Neural cell (in vitro differentiated cells): ENCODE measurements around the gene BMP3. TPM values are rescaled to one million over a fixed set of nuclear protein-coding genes. Genes with fewer than 3 reads are reported as not detected.

Experiments used
- H2AFZ ChIP-seq: fragments of 200-600, 300-800 bp; sonication (generic), shearing (Covaris generic); 2 replicates; pipeline ENCODE4 v1.6.0; 2014; ENCODE audit warnings: low read depth, mild to moderate bottlenecking, antibody characterized with exemption, low read length, moderate library complexity
- H3F3A ChIP-seq: fragments of 200-600 bp; shearing (Covaris generic); 2 replicates; pipeline ENCODE4 v1.6.1; 2016; ENCODE audit warnings: mild to moderate bottlenecking, moderate library complexity, mixed read lengths, antibody characterized with exemption, low read length; ENCODE audit not compliant: insufficient read depth, poor library complexity, severe bottlenecking
- H3K27ac ChIP-seq: fragments of 200-600, 300-800 bp; sonication (generic), shearing (Covaris generic); 2 replicates; pipeline ENCODE4 v1.5.1; 2014; ENCODE audit warnings: mild to moderate bottlenecking, low read length, moderate library complexity
- H3K27me3 ChIP-seq: fragments of 300-800, 200-600 bp; sonication (generic), shearing (Covaris generic); 2 replicates; pipeline ENCODE4 v1.6.0; 2014; ENCODE audit warnings: mild to moderate bottlenecking, low read depth, low read length, moderate library complexity; ENCODE audit not compliant: insufficient read depth
- H3K36me3 ChIP-seq: fragments of 300-800, 200-600 bp; sonication (generic), shearing (Covaris generic); 2 replicates; pipeline ENCODE4 v1.5.1; 2014; ENCODE audit warnings: mild to moderate bottlenecking, antibody characterized with exemption, low read length, moderate library complexity; ENCODE audit not compliant: insufficient read depth
- H3K4me2 ChIP-seq: fragments of 300-800, 200-600 bp; sonication (generic), shearing (Covaris generic); 2 replicates; pipeline ENCODE4 v1.6.0; 2014; ENCODE audit warnings: mild to moderate bottlenecking, low read length
- H3K4me3 ChIP-seq: fragments of 300-800, 200-600 bp; sonication (generic), shearing (Covaris generic); 2 replicates; pipeline ENCODE4 v1.5.1; 2014; ENCODE audit warnings: mild to moderate bottlenecking, low read length, moderate library complexity
- H3K79me2 ChIP-seq: fragments of 200-600 bp; shearing (Covaris generic); replicated peaks from 2 replicates; pipeline ENCODE4 v1.6.0; 2014; ENCODE audit warnings: mild to moderate bottlenecking, low read length, moderate library complexity; ENCODE audit not compliant: insufficient read depth
- H3K9ac ChIP-seq: fragments of 300-800, 200-600 bp; sonication (generic), shearing (Covaris generic); 2 replicates; pipeline ENCODE4 v1.6.1; 2016; ENCODE audit warnings: mild to moderate bottlenecking, low read length, mixed read lengths
- H3K9me2 ChIP-seq: fragments of 200-600 bp; shearing (Covaris generic); 2 replicates; pipeline ENCODE4 v1.6.1; 2016; ENCODE audit warnings: mild to moderate bottlenecking, low read length, mixed read lengths; ENCODE audit not compliant: insufficient read depth
- H3K9me3 ChIP-seq: fragments of 200-600, 300-800 bp; sonication (generic), shearing (Covaris generic); 2 replicates; pipeline ENCODE4 v1.6.1; 2016; ENCODE audit warnings: mild to moderate bottlenecking, mixed run types, low read length, moderate library complexity, mixed read lengths
- H4K20me1 ChIP-seq: fragments of 200-600 bp; shearing (Covaris generic); 2 replicates; pipeline ENCODE4 v1.6.1; 2016; ENCODE audit warnings: mild to moderate bottlenecking, mixed run types; ENCODE audit not compliant: insufficient read depth
- EP300 ChIP-seq: fragments of 450-650 bp; conservative IDR thresholded peaks from 2 replicates; pipeline ENCODE4 v1.6.1; 2014; ENCODE audit warnings: antibody characterized with exemption, mild to moderate bottlenecking, moderate library complexity; ENCODE audit not compliant: poor library complexity, severe bottlenecking
- EZH2 ChIP-seq: fragments of 200-600, 300-800 bp; shearing (Covaris generic), sonication (generic); IDR thresholded peaks from 2 replicates; pipeline ENCODE4 v1.6.1; 2014; ENCODE audit warnings: antibody characterized with exemption, low read length, borderline replicate concordance, mild to moderate bottlenecking; ENCODE audit not compliant: insufficient read depth, poor library complexity, severe bottlenecking
- MXI1 ChIP-seq: fragments of 450-650 bp; conservative IDR thresholded peaks from 2 replicates; pipeline ENCODE4 v1.6.1; 2014; ENCODE audit warnings: antibody characterized with exemption, mild to moderate bottlenecking; ENCODE audit not compliant: poor library complexity, severe bottlenecking
- POLR2AphosphoS5 ChIP-seq: IDR thresholded peaks from 2 replicates; pipeline ENCODE4 v1.6.1; 2012
- RAD21 ChIP-seq: fragments of 450-650 bp; conservative IDR thresholded peaks from 2 replicates; pipeline ENCODE4 v1.6.1; 2014; ENCODE audit warnings: antibody characterized with exemption, mild to moderate bottlenecking, moderate library complexity
- SMC3 ChIP-seq: fragments of 450-650 bp; conservative IDR thresholded peaks from 2 replicates; pipeline ENCODE4 v1.6.1; 2014; ENCODE audit warnings: antibody characterized with exemption, mild to moderate bottlenecking, moderate library complexity; ENCODE audit not compliant: poor library complexity
- TAF1 ChIP-seq: IDR thresholded peaks from 2 replicates; pipeline ENCODE4 v1.6.1; 2012; ENCODE audit warnings: low read depth
- polyA plus RNA-seq: library from polyadenylated mRNA; depleted of rRNA; stranded (reverse); fragments of >200 nt; gene quantifications from 2 replicates; pipeline ENCODE4 v1.2.3, GENCODE V29; 2014
- TF ChIP-seq, protein P1 (sequence below): IDR thresholded peaks from 2 replicates; pipeline ENCODE4 v1.6.1; 2012; ENCODE audit warnings: borderline replicate concordance
- TF ChIP-seq, protein P2 (sequence below): fragments of 450-650 bp; IDR thresholded peaks from 2 replicates; pipeline ENCODE4 v1.5.1; 2014; ENCODE audit warnings: antibody characterized with exemption, mild to moderate bottlenecking, moderate library complexity; ENCODE audit not compliant: poor library complexity, severe bottlenecking

The BMP3 gene
- polyA plus RNA-seq, 1 donor from 2014 or later: 2.7 TPM

- H3F3A ChIP-seq: no peaks in the 10 kb centered on the region
- no peak for TF ChIP-seq EP300
- no peak for TF ChIP-seq RAD21
- TF ChIP-seq POLR2AphosphoS5: no peak
- TF ChIP-seq SMC3: no peak
- TF ChIP-seq, protein P1, sequence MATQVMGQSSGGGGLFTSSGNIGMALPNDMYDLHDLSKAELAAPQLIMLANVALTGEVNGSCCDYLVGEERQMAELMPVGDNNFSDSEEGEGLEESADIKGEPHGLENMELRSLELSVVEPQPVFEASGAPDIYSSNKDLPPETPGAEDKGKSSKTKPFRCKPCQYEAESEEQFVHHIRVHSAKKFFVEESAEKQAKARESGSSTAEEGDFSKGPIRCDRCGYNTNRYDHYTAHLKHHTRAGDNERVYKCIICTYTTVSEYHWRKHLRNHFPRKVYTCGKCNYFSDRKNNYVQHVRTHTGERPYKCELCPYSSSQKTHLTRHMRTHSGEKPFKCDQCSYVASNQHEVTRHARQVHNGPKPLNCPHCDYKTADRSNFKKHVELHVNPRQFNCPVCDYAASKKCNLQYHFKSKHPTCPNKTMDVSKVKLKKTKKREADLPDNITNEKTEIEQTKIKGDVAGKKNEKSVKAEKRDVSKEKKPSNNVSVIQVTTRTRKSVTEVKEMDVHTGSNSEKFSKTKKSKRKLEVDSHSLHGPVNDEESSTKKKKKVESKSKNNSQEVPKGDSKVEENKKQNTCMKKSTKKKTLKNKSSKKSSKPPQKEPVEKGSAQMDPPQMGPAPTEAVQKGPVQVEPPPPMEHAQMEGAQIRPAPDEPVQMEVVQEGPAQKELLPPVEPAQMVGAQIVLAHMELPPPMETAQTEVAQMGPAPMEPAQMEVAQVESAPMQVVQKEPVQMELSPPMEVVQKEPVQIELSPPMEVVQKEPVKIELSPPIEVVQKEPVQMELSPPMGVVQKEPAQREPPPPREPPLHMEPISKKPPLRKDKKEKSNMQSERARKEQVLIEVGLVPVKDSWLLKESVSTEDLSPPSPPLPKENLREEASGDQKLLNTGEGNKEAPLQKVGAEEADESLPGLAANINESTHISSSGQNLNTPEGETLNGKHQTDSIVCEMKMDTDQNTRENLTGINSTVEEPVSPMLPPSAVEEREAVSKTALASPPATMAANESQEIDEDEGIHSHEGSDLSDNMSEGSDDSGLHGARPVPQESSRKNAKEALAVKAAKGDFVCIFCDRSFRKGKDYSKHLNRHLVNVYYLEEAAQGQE: no peak
- TF ChIP-seq MXI1: no peak
- TF ChIP-seq, protein P2, sequence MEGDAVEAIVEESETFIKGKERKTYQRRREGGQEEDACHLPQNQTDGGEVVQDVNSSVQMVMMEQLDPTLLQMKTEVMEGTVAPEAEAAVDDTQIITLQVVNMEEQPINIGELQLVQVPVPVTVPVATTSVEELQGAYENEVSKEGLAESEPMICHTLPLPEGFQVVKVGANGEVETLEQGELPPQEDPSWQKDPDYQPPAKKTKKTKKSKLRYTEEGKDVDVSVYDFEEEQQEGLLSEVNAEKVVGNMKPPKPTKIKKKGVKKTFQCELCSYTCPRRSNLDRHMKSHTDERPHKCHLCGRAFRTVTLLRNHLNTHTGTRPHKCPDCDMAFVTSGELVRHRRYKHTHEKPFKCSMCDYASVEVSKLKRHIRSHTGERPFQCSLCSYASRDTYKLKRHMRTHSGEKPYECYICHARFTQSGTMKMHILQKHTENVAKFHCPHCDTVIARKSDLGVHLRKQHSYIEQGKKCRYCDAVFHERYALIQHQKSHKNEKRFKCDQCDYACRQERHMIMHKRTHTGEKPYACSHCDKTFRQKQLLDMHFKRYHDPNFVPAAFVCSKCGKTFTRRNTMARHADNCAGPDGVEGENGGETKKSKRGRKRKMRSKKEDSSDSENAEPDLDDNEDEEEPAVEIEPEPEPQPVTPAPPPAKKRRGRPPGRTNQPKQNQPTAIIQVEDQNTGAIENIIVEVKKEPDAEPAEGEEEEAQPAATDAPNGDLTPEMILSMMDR: no peak
- no peak for TF ChIP-seq TAF1
- TF ChIP-seq EZH2: no peak
- peak overlapping the region; percentile 5 for H3K27ac ChIP-seq
- H3K9ac ChIP-seq: no peak overlapping the region
- no peaks in the 10 kb centered on the region for H3K9me2 ChIP-seq
- no peaks in the 10 kb centered on the region for H3K27me3 ChIP-seq
- no peaks in the 10 kb centered on the region for H3K79me2 ChIP-seq
- no peak overlapping the region for H3K4me2 ChIP-seq
- H3K36me3 ChIP-seq: no peaks in the 10 kb centered on the region
- H4K20me1 ChIP-seq: no peaks in the 10 kb centered on the region
- H3K4me3 ChIP-seq: no peak overlapping the region
- no peak overlapping the region for H2AFZ ChIP-seq
- H3K9me3 ChIP-seq: no peaks in the 10 kb centered on the region
Observed at GRCh38 chr4:81095389-81095788, 64.9 kb downstream of the BMP3 start.

GRCh38 chr4:81096566-81096965 lies 66.1 kb downstream of the BMP3 start:
- H3K9me2 ChIP-seq: no peaks in the 10 kb centered on the region
- H3K79me2 ChIP-seq: no peaks in the 10 kb centered on the region
- no peaks in the 10 kb centered on the region for H3K36me3 ChIP-seq
- H2AFZ ChIP-seq: no peak overlapping the region
- no peaks in the 10 kb centered on the region for H3F3A ChIP-seq
- no peak overlapping the region for H3K27ac ChIP-seq
- no peaks in the 10 kb centered on the region for H3K27me3 ChIP-seq
- H3K9me3 ChIP-seq: no peaks in the 10 kb centered on the region
- no peak overlapping the region for H3K4me3 ChIP-seq
- no peak overlapping the region for H3K4me2 ChIP-seq
- TF ChIP-seq, protein P1: no peak
- TF ChIP-seq RAD21 (no peak), EZH2 (no peak), POLR2AphosphoS5 (no peak), MXI1 (no peak), SMC3 (no peak), EP300 (no peak), TAF1 (no peak)
- TF ChIP-seq, protein P2: no peak
- no peak overlapping the region for H3K9ac ChIP-seq
- no peaks in the 10 kb centered on the region for H4K20me1 ChIP-seq
